ENCODE results near the gene CSK.

- TF ChIP-seq, protein P1, sequence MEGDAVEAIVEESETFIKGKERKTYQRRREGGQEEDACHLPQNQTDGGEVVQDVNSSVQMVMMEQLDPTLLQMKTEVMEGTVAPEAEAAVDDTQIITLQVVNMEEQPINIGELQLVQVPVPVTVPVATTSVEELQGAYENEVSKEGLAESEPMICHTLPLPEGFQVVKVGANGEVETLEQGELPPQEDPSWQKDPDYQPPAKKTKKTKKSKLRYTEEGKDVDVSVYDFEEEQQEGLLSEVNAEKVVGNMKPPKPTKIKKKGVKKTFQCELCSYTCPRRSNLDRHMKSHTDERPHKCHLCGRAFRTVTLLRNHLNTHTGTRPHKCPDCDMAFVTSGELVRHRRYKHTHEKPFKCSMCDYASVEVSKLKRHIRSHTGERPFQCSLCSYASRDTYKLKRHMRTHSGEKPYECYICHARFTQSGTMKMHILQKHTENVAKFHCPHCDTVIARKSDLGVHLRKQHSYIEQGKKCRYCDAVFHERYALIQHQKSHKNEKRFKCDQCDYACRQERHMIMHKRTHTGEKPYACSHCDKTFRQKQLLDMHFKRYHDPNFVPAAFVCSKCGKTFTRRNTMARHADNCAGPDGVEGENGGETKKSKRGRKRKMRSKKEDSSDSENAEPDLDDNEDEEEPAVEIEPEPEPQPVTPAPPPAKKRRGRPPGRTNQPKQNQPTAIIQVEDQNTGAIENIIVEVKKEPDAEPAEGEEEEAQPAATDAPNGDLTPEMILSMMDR (IDR thresholded peaks at IDR 0.05), result no peak
- TF ChIP-seq POLR2A (IDR thresholded peaks at IDR 0.05), result no peak
Observed at GRCh38 chr15:74762791-74763150, 19.1 kb upstream of the CSK start.
